Panc1 (cell line): ENCODE data around the gene ARPP21. TPM values are rescaled to one million over a fixed set of nuclear protein-coding genes. Genes with fewer than 3 reads are reported as not detected.

Experiments
- ATAC-seq: fragments of 200-7000 bp; cut with Tn5 transposase; 2 replicates; pipeline ENCODE4 v1.9.1; 2020; ENCODE audit warnings: mild to moderate bottlenecking, moderate library complexity
- BruUV-seq: library from RNA; stranded (reverse); fragments of 400-500 nt; replicated peaks from 2 replicates; lab custom pipeline; 2021; lab: Mats Ljungman, UMichigan
- CTCF ChIA-PET: fragments of 300-600 bp; sonication (Branson Sonifier 250); formaldehyde crosslinking; loops from one replicate; lab custom pipeline; 2022; ENCODE audit warnings: antibody characterized with exemption; lab: Charles Lee
- POLR2A ChIA-PET: fragments of 300-600 bp; sonication (Branson Sonifier 250); formaldehyde crosslinking; loops from one replicate; lab custom pipeline; 2022; ENCODE audit warnings: antibody characterized with exemption; lab: Charles Lee
- DNase-seq: peaks from one replicate; pipeline ENCODE4 v3.0.0-alpha.2; 2010; ENCODE audit warnings: low read depth, low spot score
- H3K27ac ChIP-seq: 2 replicates; pipeline ENCODE4 v1.5.1; 2011; ENCODE audit warnings: mild to moderate bottlenecking, low read length, inconsistent platforms
- H3K27me3 ChIP-seq: fragments of 200-500 bp; sonication (Bioruptor generic); 2 replicates; pipeline ENCODE4 v1.6.0; 2014; ENCODE audit warnings: low read length, inconsistent platforms; ENCODE audit not compliant: control insufficient read depth, insufficient read depth
- H3K36me3 ChIP-seq: fragments of 200-500 bp; sonication (Bioruptor generic); 2 replicates; pipeline ENCODE4 v1.5.1; 2014; ENCODE audit warnings: inconsistent platforms, mild to moderate bottlenecking, low read length, moderate library complexity; ENCODE audit not compliant: control insufficient read depth, insufficient read depth
- H3K4me1 ChIP-seq: 2 replicates; pipeline ENCODE4 v1.5.1; 2011; ENCODE audit warnings: inconsistent platforms, mild to moderate bottlenecking, low read length, moderate library complexity; ENCODE audit not compliant: control insufficient read depth, insufficient read depth
- H3K4me3 ChIP-seq, 2 experiments: 2 replicates each; pipeline ENCODE4 v1.5.1; 2011 to 2012; ENCODE audit warnings: low read depth in 2 of 2, low read length in 2 of 2, mild to moderate bottlenecking in 2 of 2, inconsistent platforms in 1 of 2, moderate library complexity in 1 of 2
- H3K9me3 ChIP-seq: fragments of 200-500 bp; sonication (Bioruptor generic); 2 replicates; pipeline ENCODE4 v1.5.1; 2014; ENCODE audit warnings: low read depth, mild to moderate bottlenecking, inconsistent platforms, low read length, moderate library complexity; ENCODE audit not compliant: control insufficient read depth, insufficient read depth
- CTCF ChIP-seq: fragments of 450-650 bp; IDR thresholded peaks from 2 replicates; pipeline ENCODE4 v1.5.1; 2017; ENCODE audit warnings: mild to moderate bottlenecking
- POLR2AphosphoS5 ChIP-seq: IDR thresholded peaks from 2 replicates; pipeline ENCODE4 v1.6.1; 2012; ENCODE audit warnings: mild to moderate bottlenecking, low read depth, low read length, moderate library complexity
- REST ChIP-seq, 2 experiments: IDR thresholded peaks; 2 replicates each; pipeline ENCODE4 v1.6.1; 2011 to 2012; ENCODE audit warnings: low read depth in 2 of 2, control low read depth in 1 of 2, low read length in 1 of 2, mild to moderate bottlenecking in 1 of 2, moderate library complexity in 1 of 2; ENCODE audit not compliant: insufficient read depth in 1 of 2
- SIN3A ChIP-seq: IDR thresholded peaks from 2 replicates; pipeline ENCODE4 v1.6.1; 2012; ENCODE audit warnings: low read depth, mild to moderate bottlenecking, low read length, moderate library complexity, borderline replicate concordance; ENCODE audit not compliant: insufficient read depth
- TCF7L2 ChIP-seq: IDR thresholded peaks from 2 replicates; pipeline ENCODE4 v1.6.1; 2011; ENCODE audit warnings: mild to moderate bottlenecking, low read depth, low read length, inconsistent platforms
- in situ Hi-C: cut with HindIII; loops from 2 replicates; pipeline ENCODE4 v1.10.0; 2016; ENCODE audit warnings: low sequenced_read_pairs, low pct_unique_long_range_greater_than_20kb
- intact Hi-C: fragments of 100-400 bp; cut with micrococcal nuclease; formaldehyde crosslinking; loops from one replicate; pipeline ENCODE4 v1.10.0; 2022; ENCODE audit not compliant: unreplicated experiment
- total RNA-seq: library from RNA; stranded (reverse); gene quantifications from one replicate; pipeline ENCODE4 v1.2.1, GENCODE V29; 2021; ENCODE audit not compliant: unreplicated experiment

ARPP21 gene
- total RNA-seq, 1 experiment from 2014 or later: not detected

- ChIA-PET CTCF (no interaction called here), POLR2A (no interaction called here)
- Histone ChIP-seq H3K27me3 (no peaks in the 10 kb centered on the region), H3K4me1 (no peaks in the 10 kb centered on the region), H3K27ac (no peak overlapping the region), H3K36me3 (no peaks in the 10 kb centered on the region), H3K9me3 (no peaks in the 10 kb centered on the region), H3K4me3 (no peak overlapping the region)
- no TSS peak for BruUV-seq
- intact Hi-C loops (no loop called here), in situ Hi-C loops (no loop called here)
- DNase-seq (no peak), ATAC-seq (no peak)
- no peak for TF ChIP-seq REST (IDR thresholded peaks at IDR 0.05; ENCODE audit: insufficient read depth in 1 of 2, low read depth in 2 of 2, low read length in 1 of 2)
Measured at GRCh38 chr3:35594739-35595138, 44.6 kb upstream of the ARPP21 start.

GRCh38 chr3:35596335-35596995, 42.9 kb upstream of the ARPP21 start:
- TF ChIP-seq TCF7L2: no peak
- no peak for TF ChIP-seq REST (IDR thresholded peaks at IDR 0.05; ENCODE audit: insufficient read depth in 1 of 2, low read depth in 2 of 2, low read length in 1 of 2)
- TF ChIP-seq POLR2AphosphoS5: no peak
- TF ChIP-seq SIN3A: no peak
- TF ChIP-seq CTCF: no peak
- Histone ChIP-seq H3K27me3 (no peaks in the 10 kb centered on the region), H3K4me1 (no peaks in the 10 kb centered on the region), H3K4me3 (no peak overlapping the region), H3K36me3 (no peaks in the 10 kb centered on the region), H3K27ac (no peak overlapping the region), H3K9me3 (no peaks in the 10 kb centered on the region)
- no TSS peak for BruUV-seq
- intact Hi-C loops: no loop called here
- in situ Hi-C loops: no loop called here
- ChIA-PET POLR2A (no interaction called here), CTCF (interaction anchor here (0.6 kb wide), 1 partner anchor 351 kb away, joined by 3 read pairs; no protein-coding TSS in a partner anchor)
- DNase-seq: no peak
- no peak for ATAC-seq
